ENCODE results near the gene TXN2. TPM values are rescaled to one million over a fixed set of nuclear protein-coding genes. Genes with fewer than 3 reads are reported as not detected.
"Not testable (repeated sequence)": the region's sequence is repeated elsewhere in the genome, so short reads cannot be mapped to it uniquely, and the experiment has no call there.

TXN2 gene
- total RNA-seq, 2 experiments from 2014 or later = 96.5 to 101 TPM

DNA sequence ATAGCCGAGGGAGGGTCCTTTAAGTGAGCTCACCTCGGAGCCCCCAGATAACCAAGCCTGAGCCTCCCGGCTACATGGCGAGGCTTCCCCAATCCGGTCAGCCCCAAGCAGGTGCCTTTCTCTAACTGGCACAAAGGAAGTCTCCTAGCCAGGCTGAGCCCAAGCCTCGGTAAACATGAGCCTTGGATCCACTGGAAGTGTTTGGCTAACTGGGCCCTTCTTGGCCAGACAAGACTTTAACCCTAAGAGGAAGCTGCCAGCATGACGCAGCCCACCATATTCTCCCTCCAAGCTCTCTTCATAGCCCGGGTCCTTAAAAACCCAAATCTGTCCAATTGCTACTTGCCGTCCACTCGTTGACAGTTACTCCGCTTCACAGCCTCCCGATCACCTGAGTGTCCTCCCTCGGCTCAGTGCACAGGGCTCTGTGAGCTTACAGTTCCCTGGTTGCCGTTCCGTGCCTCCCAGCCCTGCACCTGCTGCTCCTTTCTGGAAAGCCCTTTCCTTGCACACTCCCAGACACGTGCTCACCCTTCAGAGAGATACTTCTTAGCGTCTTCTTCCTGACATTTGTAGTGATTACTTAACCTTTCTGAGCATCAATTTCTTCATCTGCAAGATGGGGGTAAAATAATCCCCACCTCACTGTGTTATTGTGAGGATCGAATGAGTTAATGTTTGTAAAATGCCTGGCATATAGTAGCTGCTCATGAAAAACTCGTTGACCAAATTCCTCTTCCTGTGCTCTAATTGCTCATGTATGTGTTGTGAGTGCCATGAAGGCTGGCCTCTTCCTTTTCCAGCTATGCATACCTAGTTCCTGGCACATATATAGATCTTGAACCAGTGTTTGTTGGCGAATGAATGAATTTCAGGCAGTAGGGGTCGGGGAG is 25.6 kb downstream of the TXN2 start:
- Mint-ChIP-seq H3K9me3 (no peaks in the 10 kb centered on the region), H3K36me3 (ENCODE audit: low read depth) (no peaks in the 10 kb centered on the region), H3K4me3 (peak overlapping the region; percentile 73), H3K4me1 (ENCODE audit: low read depth) (peaks cover 38% of the 10 kb centered on the region), H3K27ac (peak overlapping the region; percentile 74), H3K27me3 (no peaks in the 10 kb centered on the region)
- intact Hi-C loops (cut with micrococcal nuclease) = no loop called here
- ATAC-seq (no peak), DNase-seq (no peak)
- ChIA-PET CTCF (interaction anchor here (0.6 to 2.6 kb wide), 12 partner anchors 9 to 217 kb away, joined by 3 to 15 read pairs (median 4); partner anchors contain the start of gene APOL2), POLR2A (interaction anchor here (0.6 to 2.3 kb wide), 7 partner anchors 22 to 127 kb away, joined by 3 to 8 read pairs (median 3); no protein-coding TSS in a partner anchor)
- TF ChIP-seq, protein P1, sequence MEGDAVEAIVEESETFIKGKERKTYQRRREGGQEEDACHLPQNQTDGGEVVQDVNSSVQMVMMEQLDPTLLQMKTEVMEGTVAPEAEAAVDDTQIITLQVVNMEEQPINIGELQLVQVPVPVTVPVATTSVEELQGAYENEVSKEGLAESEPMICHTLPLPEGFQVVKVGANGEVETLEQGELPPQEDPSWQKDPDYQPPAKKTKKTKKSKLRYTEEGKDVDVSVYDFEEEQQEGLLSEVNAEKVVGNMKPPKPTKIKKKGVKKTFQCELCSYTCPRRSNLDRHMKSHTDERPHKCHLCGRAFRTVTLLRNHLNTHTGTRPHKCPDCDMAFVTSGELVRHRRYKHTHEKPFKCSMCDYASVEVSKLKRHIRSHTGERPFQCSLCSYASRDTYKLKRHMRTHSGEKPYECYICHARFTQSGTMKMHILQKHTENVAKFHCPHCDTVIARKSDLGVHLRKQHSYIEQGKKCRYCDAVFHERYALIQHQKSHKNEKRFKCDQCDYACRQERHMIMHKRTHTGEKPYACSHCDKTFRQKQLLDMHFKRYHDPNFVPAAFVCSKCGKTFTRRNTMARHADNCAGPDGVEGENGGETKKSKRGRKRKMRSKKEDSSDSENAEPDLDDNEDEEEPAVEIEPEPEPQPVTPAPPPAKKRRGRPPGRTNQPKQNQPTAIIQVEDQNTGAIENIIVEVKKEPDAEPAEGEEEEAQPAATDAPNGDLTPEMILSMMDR (IDR thresholded peaks at IDR 0.05) = no peak

DNA sequence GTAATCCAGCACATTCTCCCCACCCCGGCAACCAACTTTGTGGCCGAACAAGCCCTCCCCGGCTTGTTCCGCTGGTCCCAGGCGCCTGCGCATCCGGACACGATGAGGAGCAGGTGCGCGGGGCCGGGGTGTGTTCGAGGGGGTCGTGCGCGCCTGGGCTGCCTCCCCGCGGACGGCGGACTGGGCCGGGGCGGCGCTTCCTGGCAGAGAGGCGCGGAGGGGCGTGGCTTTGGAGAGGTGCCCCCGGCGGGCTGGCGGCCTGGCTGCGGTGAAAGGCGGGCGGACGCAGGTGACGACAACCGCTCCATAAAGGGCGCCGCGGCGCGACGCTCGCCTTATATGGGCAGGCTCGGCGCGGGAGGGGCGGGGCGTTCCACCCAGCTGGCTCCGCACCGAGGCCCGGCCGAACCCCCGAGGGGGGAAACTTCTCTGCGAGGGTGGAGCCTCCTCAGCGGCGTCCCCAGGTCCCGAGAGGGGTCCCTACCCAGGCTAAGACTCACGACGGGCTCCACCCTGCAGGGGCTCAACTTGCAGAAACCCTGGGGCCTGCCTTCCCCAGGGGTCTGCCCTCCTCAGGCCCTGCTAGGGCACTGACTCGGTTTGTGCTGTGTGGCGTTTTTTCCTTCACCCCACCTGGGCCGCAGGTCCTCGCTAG is 26.4 kb downstream of the TXN2 start:
- DNase-seq = peak; percentile 98
- H3K4me3 Mint-ChIP-seq = peak overlapping the region; percentile 73
- intact Hi-C loops (cut with micrococcal nuclease) = loop anchor here (5.0 kb wide), 2 partner anchors 88 to 123 kb away; no protein-coding TSS in a partner anchor
- peak; percentile 75 for ATAC-seq
- H3K36me3 Mint-ChIP-seq (ENCODE audit: low read depth) = no peaks in the 10 kb centered on the region
- H3K4me1 Mint-ChIP-seq (ENCODE audit: low read depth) = peaks cover 38% of the 10 kb centered on the region
- TF ChIP-seq, protein P1 (IDR thresholded peaks at IDR 0.05) = no peak
- ChIA-PET CTCF (interaction anchor here (0.6 to 2.6 kb wide), 11 partner anchors 8 to 216 kb away, joined by 3 to 15 read pairs (median 4); partner anchors contain the start of gene APOL2), POLR2A (interaction anchor here (0.6 to 2.3 kb wide), 10 partner anchors 22 to 127 kb away, joined by 3 to 8 read pairs (median 3); no protein-coding TSS in a partner anchor)
- no peaks in the 10 kb centered on the region for H3K27me3 Mint-ChIP-seq
- peak overlapping the region; percentile 83 for H3K27ac Mint-ChIP-seq
- no peaks in the 10 kb centered on the region for H3K9me3 Mint-ChIP-seq

DNA sequence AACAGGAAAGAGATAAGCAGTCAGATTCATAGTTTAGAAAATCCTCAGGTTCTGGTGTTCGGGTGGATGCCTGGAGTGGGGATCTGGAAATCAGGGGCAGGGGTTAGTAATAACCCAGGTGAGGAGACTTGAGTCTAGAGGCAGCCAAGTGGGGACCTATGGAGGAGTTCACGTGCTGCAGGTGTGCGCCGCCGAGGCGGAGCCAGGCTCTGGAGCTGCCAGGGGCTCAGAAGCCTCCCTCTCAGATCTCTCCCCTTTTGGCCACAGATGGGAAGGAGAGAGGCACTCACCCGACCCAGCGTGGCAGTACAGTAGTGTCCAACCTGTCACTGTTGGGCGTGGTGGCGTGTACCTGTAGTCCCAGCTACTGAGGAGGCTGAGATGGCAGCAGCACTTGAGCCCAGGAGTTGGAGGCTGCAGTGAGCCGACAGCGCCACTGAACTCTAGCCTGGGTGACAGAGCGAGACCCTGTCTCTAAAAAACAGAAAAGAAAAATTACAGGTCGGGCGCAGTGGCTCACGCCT is 27.5 kb downstream of the TXN2 start:
- peak; percentile 19 for DNase-seq

DNA sequence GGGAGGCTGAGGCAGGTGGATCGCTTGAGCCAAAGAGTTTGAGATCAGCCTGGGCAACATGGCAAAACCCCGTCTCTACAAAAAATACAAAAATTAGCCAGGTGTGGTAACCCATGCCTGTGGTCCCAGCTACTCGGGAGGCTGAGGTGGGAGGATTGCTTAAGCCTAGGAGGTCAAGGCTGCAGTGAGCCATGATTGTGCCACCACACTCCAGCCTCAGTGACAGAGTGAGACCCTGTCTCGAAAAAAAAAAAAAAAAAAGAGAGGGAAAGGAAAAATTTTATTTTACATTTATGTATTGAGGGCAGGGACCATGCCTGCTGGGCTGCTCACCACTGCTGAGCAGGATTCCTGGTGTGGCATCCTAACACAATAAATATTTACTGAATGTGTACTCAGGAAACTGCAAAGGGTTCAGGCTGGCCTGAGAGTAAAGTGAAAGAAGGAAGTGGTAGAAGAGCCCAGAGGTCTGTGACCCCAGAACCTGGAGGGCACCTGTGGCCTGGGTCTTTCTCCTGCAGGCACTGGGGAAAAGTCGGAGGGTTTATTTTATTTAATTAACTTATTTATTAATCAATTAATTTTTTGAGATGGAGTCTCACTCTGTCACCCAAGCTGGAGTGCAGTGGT is 28.3 kb downstream of the TXN2 start:
- not testable (repeated sequence) for ATAC-seq; H3K9me3 Mint-ChIP-seq; H3K36me3 Mint-ChIP-seq (ENCODE audit: low read depth); H3K27me3 Mint-ChIP-seq; DNase-seq
- ChIA-PET CTCF (interaction anchor here (0.6 to 0.9 kb wide), 2 partner anchors 10 to 97 kb away, joined by 3 read pairs; no protein-coding TSS in a partner anchor), POLR2A (interaction anchor here (0.8 to 1.8 kb wide), 4 partner anchors 17 to 126 kb away, joined by 3 to 6 read pairs (median 6); no protein-coding TSS in a partner anchor)
- Mint-ChIP-seq H3K4me3 (peak overlapping the region; percentile 56), H3K27ac (peak overlapping the region; percentile 95), H3K4me1 (ENCODE audit: low read depth) (peaks cover 42% of the 10 kb centered on the region)
- intact Hi-C loops (cut with micrococcal nuclease) = loop anchor here (5.0 kb wide), 2 partner anchors 86 to 121 kb away; no protein-coding TSS in a partner anchor

More for the DNA sequence above, 27.5 kb downstream of the TXN2 start:
- H3K4me3 Mint-ChIP-seq = peak overlapping the region; percentile 73
- H3K9me3 Mint-ChIP-seq = no peaks in the 10 kb centered on the region
- ChIA-PET POLR2A (interaction anchor here (0.7 to 1.6 kb wide), 5 partner anchors 11 to 118 kb away, joined by 3 to 6 read pairs (median 3); no protein-coding TSS in a partner anchor), CTCF (interaction anchor here (0.9 to 2.5 kb wide), 3 partner anchors 89 to 215 kb away, joined by 3 to 6 read pairs (median 3); partner anchors contain the start of gene APOL2)
- H3K4me1 Mint-ChIP-seq (ENCODE audit: low read depth) = peaks cover 39% of the 10 kb centered on the region
- intact Hi-C loops (cut with micrococcal nuclease) = loop anchor here (5.0 kb wide), 2 partner anchors 87 to 122 kb away; no protein-coding TSS in a partner anchor
- no peaks in the 10 kb centered on the region for H3K36me3 Mint-ChIP-seq (ENCODE audit: low read depth)
- no peaks in the 10 kb centered on the region for H3K27me3 Mint-ChIP-seq
- TF ChIP-seq, protein P1 (IDR thresholded peaks at IDR 0.05) = no peak
- peak overlapping the region; percentile 83 for H3K27ac Mint-ChIP-seq
- no peak for ATAC-seq

Measured in activated CD8-positive, alpha-beta T cell treated with anti-CD3 and anti-CD28 coated beads for 36 hours (primary cell).